KOPT-K1 (cell line): ENCODE measurements around the gene TMEM156.

ENCODE experiments used
- H3K27ac ChIP-seq: fragments of 200-600 bp; sonication (generic); 2 replicates; pipeline ENCODE4 v1.5.1; 2016; ENCODE audit warnings: antibody characterized with exemption, mild to moderate bottlenecking, low read depth, low read length; ENCODE audit not compliant: poor library complexity, severe bottlenecking
- H3K36me3 ChIP-seq: fragments of 200-600 bp; sonication (generic); 2 replicates; pipeline ENCODE4 v1.5.1; 2017; ENCODE audit warnings: antibody characterized with exemption, mild to moderate bottlenecking, low read length, moderate library complexity; ENCODE audit not compliant: insufficient read depth
- H3K9me3 ChIP-seq: fragments of 200-600 bp; sonication (generic); 2 replicates; pipeline ENCODE4 v1.5.1; 2017; ENCODE audit warnings: antibody characterized with exemption, low read length, mild to moderate bottlenecking; ENCODE audit not compliant: insufficient read depth, poor library complexity, severe bottlenecking

The TMEM156 gene, protein sequence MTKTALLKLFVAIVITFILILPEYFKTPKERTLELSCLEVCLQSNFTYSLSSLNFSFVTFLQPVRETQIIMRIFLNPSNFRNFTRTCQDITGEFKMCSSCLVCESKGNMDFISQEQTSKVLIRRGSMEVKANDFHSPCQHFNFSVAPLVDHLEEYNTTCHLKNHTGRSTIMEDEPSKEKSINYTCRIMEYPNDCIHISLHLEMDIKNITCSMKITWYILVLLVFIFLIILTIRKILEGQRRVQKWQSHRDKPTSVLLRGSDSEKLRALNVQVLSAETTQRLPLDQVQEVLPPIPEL

GRCh38 chr4:39032218-39033085, at the start of gene TMEM156:
Gene TMEM156 (minus strand): TSS chr4:39032409. CDS start chr4:39032313, 96 bp downstream.
- Histone ChIP-seq H3K36me3 (no peaks in the 10 kb centered on the region), H3K27ac (peak within 1 kb of the TSS; percentile 63), H3K9me3 (no peaks in the 10 kb centered on the region)

DNA sequence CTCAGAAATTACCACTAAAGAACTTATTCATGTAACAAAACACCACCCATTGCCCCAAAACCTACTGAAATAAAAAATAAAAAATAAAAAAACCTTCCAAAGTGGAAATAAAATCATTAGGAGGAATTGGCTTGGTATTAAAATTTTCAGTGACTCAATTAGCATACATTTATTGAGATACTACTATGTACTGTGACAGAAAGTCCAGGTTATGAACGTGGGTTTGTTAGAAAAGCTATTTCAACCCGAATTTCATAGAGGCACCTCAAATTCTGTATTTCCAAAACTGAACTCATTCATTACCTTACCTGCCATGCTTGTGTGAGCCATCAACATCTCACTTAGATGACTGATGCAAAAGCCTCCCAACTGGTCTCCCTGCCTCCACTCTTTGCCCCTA, 46.6 kb upstream of the TMEM156 start:
- Histone ChIP-seq H3K27ac (no peak overlapping the region), H3K36me3 (no peaks in the 10 kb centered on the region)

GRCh38 chr4:39068907-39069306, 36.7 kb upstream of the TMEM156 start:
- no peaks in the 10 kb centered on the region for H3K36me3 ChIP-seq
- no peak overlapping the region for H3K27ac ChIP-seq
- H3K9me3 ChIP-seq, result no peaks in the 10 kb centered on the region

More for the DNA sequence above, 46.6 kb upstream of the TMEM156 start:
- no peaks in the 10 kb centered on the region for H3K9me3 ChIP-seq

DNA sequence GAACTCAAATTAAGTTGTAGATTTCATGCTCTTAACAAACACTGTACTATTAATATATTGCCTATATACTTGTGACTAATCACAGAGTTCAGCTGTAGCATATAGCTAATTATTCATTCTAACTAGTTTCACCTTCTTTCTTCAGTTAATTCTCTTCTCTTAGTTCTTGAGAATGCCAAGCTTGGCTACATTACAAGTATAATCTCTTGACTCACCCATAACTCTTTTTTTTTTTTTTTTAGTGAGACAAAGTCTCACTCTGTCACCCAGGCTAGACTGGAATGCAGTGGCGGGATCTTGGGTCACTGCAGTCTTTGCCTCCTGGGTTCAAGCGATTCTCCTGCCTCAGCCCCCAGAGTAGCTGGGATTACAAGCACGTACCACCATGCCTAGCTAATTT, 35.2 kb upstream of the TMEM156 start:
- Histone ChIP-seq H3K9me3 (no peaks in the 10 kb centered on the region), H3K36me3 (no peaks in the 10 kb centered on the region), H3K27ac (no peak overlapping the region)

DNA sequence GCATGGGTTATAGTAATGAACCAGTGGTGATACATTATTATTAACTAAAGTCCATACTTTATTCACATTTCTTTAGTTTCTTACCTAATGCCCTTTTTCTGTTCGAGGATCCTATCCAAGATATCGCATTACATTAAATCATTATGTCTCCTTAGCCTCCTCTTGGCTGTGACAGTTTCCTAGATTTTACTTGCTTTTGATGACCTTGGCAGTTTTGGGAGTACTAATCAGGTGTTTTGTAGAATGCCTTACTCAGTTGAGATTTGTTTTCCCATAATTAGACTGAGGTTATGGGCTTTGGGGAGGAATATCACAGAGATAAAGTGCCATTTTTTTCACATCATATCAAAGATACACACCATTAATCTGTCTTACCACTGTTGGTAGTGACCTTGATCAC, 34.8 kb upstream of the TMEM156 start:
- Histone ChIP-seq H3K36me3 (no peaks in the 10 kb centered on the region), H3K9me3 (no peaks in the 10 kb centered on the region), H3K27ac (no peak overlapping the region)

GRCh38 chr4:39066371-39066770, 34.2 kb upstream of the TMEM156 start:
- H3K27ac ChIP-seq, result no peak overlapping the region
- H3K9me3 ChIP-seq, result no peaks in the 10 kb centered on the region

DNA sequence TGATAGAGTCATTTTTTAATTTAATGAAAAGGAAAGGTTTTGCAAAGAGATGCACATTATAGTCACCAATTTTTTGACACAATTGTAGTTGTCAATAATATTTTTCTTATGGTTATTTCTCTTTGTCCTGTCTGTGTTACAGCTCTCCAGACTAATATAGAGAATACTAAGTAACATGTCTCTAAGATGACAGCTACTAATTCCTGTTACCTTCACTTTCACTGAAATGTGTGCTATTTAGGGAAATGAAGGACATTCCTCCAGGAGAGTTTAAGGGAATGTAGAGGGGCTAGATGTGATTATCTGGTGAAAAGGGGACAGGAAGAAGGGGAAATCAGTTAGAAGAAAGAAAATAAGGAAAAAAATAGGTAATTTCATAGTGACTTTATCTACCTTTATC, 31.2 kb upstream of the TMEM156 start:
- no peak overlapping the region for H3K27ac ChIP-seq
- H3K9me3 ChIP-seq, result no peaks in the 10 kb centered on the region

More at GRCh38 chr4:39066371-39066770, 34.2 kb upstream of the TMEM156 start:
- H3K36me3 ChIP-seq, result no peaks in the 10 kb centered on the region

GRCh38 chr4:39062770-39063097, 30.5 kb upstream of the TMEM156 start:
- Histone ChIP-seq H3K9me3 (no peaks in the 10 kb centered on the region), H3K36me3 (no peaks in the 10 kb centered on the region), H3K27ac (no peak overlapping the region)

More for the DNA sequence above, 31.2 kb upstream of the TMEM156 start:
- H3K36me3 ChIP-seq, result no peaks in the 10 kb centered on the region

DNA sequence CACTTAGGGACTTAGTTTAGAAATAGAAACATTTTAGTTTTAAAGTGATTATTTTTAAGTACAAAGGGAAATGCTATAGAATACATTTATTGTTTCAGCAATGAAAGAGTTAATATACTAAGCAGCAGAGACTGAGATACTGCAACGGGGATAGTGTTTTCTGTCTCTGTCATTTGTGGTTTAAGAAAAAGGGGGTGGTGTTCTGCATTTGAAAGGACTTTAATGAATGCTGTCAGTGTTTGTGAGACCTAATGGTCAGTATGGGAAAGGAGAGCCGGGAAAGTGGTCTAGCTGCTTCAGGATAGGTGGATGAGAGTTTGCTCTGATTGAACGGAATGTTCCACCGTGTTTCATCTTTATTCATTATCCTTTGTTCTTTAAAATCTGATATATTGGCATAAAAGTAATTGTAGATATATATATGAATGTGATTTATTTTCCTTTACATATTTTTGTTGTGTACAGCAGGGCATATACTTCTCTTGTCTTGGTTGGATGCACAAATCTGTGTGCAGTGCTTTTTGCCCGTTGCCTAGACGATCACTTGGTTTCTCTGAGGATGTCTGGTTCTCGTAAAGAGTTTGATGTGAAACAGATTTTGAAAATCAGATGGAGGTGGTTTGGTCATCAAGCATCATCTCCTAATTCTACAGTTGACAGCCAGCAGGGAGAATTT, 30.0 kb upstream of the TMEM156 start, which contains the start of gene KLHL5:
TSS of gene KLHL5 (plus strand) at position 139 of the 676 bp plus-strand sequence. CDS start at position 560, 421 bp downstream.
- Histone ChIP-seq H3K27ac (no peak within 1 kb of the TSS), H3K36me3 (no peaks in the 10 kb centered on the region)

DNA sequence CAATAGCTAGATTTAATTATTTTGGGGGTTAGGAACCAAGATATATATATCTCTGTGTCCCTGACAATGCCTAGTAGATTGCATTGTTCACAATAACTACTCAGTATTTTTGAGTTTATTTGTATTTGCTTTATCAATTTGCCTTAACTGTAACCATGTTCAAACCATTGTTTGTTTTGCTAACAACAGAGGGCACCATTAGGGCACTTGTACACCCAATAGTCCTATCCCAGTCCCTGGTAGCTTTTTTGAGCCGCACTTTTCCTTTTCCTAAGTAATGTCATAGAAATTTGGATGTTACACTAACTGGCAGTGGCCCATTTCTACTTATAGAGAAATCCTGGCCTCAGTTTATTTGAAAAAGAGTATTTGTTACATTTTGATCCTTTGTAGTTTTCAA, 29.2 kb upstream of the TMEM156 start:
- Histone ChIP-seq H3K9me3 (no peaks in the 10 kb centered on the region), H3K36me3 (no peaks in the 10 kb centered on the region), H3K27ac (no peak overlapping the region)

More for the DNA sequence above, 30.0 kb upstream of the TMEM156 start, which contains the start of gene KLHL5:
- H3K9me3 ChIP-seq, result no peaks in the 10 kb centered on the region

DNA sequence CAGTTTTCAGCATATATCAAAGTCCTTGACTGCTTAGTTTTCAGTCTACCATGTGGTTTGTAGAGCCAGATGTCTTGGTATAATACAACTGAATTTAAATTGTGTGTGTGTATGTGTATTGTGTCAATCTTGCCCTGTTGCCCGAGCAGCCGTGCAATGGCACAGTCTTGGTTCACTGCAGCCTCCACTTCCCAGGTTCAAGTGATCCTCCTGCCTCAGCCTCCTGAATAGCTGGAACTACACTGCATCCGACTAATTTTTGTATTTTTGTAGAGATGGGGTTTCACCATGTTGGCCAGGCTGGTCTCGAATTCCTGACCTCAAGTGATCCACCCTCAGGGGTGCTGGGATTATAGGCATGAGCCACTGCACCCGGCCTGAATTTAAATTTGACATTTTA, 23.8 kb upstream of the TMEM156 start:
- Histone ChIP-seq H3K27ac (no peak overlapping the region), H3K9me3 (no peaks in the 10 kb centered on the region), H3K36me3 (no peaks in the 10 kb centered on the region)

GRCh38 chr4:39054497-39054896, 22.3 kb upstream of the TMEM156 start:
- Histone ChIP-seq H3K36me3 (no peaks in the 10 kb centered on the region), H3K27ac (no peak overlapping the region), H3K9me3 (no peaks in the 10 kb centered on the region)

- Histone ChIP-seq H3K36me3 (no peaks in the 10 kb centered on the region), H3K9me3 (no peaks in the 10 kb centered on the region), H3K27ac (no peak overlapping the region)
Measured at GRCh38 chr4:39053983-39054382, 21.8 kb upstream of the TMEM156 start.

- Histone ChIP-seq H3K36me3 (no peaks in the 10 kb centered on the region), H3K9me3 (no peaks in the 10 kb centered on the region), H3K27ac (no peak overlapping the region)
Measured at GRCh38 chr4:39051492-39051891, 19.3 kb upstream of the TMEM156 start.

- H3K36me3 ChIP-seq, result no peaks in the 10 kb centered on the region
- no peak overlapping the region for H3K27ac ChIP-seq
- H3K9me3 ChIP-seq, result no peaks in the 10 kb centered on the region
Measured at GRCh38 chr4:39050590-39050989, 18.4 kb upstream of the TMEM156 start.
